ENCODE data around the gene ARHGEF38. TPM values are rescaled to one million over a fixed set of nuclear protein-coding genes. Genes with fewer than 3 reads are reported as not detected.

Gene ARHGEF38
- total RNA-seq, 1 donor from 2014 or later = not detected

DNA sequence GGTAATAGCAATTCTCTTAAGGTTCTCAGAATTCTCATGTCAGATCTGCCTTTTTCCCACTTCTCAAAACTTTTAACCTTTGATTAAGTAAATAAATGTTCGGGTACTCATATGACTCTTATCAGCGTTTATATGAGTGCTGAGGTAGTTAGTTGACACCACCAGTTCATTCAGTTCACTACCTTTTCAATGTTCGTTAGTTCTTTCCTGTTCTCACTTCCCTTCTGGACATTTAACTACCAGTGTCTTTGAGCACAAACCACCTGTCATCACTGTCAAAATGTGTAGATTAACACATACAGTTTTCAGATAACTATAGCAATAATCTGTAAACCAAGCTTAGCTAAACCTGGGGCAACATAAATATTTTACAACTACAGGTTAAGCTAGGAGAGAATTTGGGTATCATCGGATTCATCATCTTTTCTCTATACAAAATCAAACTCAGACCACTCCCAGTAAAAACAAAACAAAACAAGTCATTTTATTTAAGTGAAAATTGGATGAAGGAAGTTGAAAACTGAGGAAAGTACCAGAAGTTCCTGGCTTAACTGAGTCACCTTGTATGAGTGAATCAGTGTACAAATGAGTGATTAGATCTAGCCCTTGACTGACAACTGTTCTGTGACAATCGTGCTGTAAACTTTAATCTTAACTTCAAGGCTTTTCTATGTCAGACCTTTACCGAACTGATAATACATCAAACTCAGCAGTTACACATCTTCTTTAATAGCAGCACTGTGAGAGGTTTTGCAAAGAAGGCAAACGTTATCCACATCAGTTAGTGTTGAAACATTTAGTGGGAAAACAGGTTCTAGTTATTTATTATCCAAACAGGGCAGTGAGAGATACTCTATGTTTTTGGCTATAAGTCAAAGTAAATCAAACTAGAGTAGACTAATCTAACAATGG, 41.9 kb downstream of the ARHGEF38 start:
- no peak overlapping the region for H3K27ac ChIP-seq
- no peak overlapping the region for H3K4me3 ChIP-seq
- H3K4me1 ChIP-seq = no peaks in the 10 kb centered on the region
- TF ChIP-seq CTCF (IDR thresholded peaks at IDR 0.05) = no peak
- DNase-seq (ENCODE audit: low spot score in 2 of 2) = no peak
- H3K9me3 ChIP-seq = no peaks in the 10 kb centered on the region
- H3K36me3 ChIP-seq = no peaks in the 10 kb centered on the region
- intact Hi-C loops (cut with DNase I) = no loop called here
- no peaks in the 10 kb centered on the region for H3K27me3 ChIP-seq

DNA sequence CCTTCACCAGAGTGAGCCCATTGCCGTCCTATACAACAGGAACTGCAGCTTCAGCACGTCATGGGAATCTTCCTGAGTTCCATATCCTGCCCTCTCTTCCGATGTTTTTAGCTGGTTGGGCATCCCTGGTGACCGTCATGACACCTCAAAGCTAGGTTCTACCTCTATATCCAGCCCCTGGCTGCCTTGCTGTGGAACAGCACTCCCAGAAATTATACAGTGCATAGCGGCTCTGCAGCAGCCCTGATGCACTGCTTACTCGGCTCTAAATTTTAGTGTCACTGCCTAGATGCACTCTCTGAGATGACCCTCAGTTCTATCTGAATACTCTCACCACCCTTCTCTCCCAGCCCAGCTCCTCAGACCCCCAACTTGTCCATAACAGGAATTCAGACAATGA, 44.3 kb downstream of the ARHGEF38 start:
- no peaks in the 10 kb centered on the region for H3K27me3 ChIP-seq
- intact Hi-C loops (cut with DNase I) = no loop called here
- H3K36me3 ChIP-seq = no peaks in the 10 kb centered on the region
- DNase-seq (ENCODE audit: low spot score in 2 of 2) = no peak
- TF ChIP-seq CTCF (IDR thresholded peaks at IDR 0.05) = no peak
- H3K27ac ChIP-seq = no peak overlapping the region
- H3K9me3 ChIP-seq = no peaks in the 10 kb centered on the region
- H3K4me3 ChIP-seq = no peak overlapping the region
- H3K4me1 ChIP-seq = no peaks in the 10 kb centered on the region

DNA sequence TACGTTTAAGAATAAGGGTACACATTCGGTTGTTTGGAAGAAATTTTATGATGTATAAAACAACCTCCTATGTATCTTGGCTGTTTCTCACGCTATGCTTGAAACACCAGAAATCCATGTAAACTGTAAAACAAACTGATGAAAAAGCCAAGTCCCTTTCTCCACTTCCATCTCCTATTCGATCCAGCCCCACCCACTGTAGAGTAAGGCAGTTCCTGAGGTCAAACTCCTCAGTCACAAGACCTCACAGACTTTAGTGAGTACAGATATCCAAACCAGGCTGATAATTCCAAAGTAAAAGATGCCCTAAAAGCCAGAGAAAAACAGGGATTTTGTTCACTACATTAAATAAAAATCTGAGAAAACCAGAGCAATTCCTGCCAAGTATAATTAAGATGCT, 45.6 kb downstream of the ARHGEF38 start:
- Histone ChIP-seq H3K36me3 (no peaks in the 10 kb centered on the region), H3K9me3 (no peaks in the 10 kb centered on the region), H3K4me3 (no peak overlapping the region), H3K27ac (no peak overlapping the region), H3K4me1 (no peaks in the 10 kb centered on the region), H3K27me3 (no peaks in the 10 kb centered on the region)
- no peak for DNase-seq (ENCODE audit: low spot score in 2 of 2)
- intact Hi-C loops (cut with DNase I) = no loop called here
- TF ChIP-seq CTCF (IDR thresholded peaks at IDR 0.05) = no peak

DNA sequence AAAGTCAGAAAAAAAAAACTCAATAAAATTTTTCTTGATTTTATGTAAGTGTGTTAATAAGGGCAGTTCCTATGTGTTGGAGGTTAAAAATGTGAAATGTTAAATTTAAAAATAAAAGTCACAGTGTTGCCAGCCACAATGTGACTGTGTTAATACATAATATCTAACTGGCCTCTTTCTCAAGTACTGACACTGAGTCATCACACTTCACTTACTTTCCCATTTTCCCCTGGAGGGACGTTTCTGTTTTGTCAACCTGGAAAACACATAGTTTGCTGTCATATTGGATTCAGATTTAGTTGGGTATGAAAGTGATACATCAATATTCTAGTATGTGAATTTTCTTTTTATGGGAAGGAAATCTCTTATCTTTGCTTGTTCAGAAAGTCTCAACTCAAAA, 46.4 kb downstream of the ARHGEF38 start:
- no peak for DNase-seq (ENCODE audit: low spot score in 2 of 2)
- Histone ChIP-seq H3K9me3 (no peaks in the 10 kb centered on the region), H3K36me3 (no peaks in the 10 kb centered on the region), H3K27me3 (no peaks in the 10 kb centered on the region), H3K4me3 (no peak overlapping the region), H3K4me1 (no peaks in the 10 kb centered on the region), H3K27ac (no peak overlapping the region)
- TF ChIP-seq CTCF (IDR thresholded peaks at IDR 0.05) = no peak
- intact Hi-C loops (cut with DNase I) = no loop called here

GRCh38 chr4:105599482-105599881, 47.1 kb downstream of the ARHGEF38 start:
- intact Hi-C loops (cut with DNase I) = no loop called here
- H3K9me3 ChIP-seq = no peaks in the 10 kb centered on the region
- H3K27ac ChIP-seq = no peak overlapping the region
- DNase-seq (ENCODE audit: low spot score in 2 of 2) = no peak
- H3K36me3 ChIP-seq = no peaks in the 10 kb centered on the region
- H3K4me3 ChIP-seq = no peak overlapping the region
- H3K27me3 ChIP-seq = no peaks in the 10 kb centered on the region
- no peak for TF ChIP-seq CTCF (IDR thresholded peaks at IDR 0.05)
- no peaks in the 10 kb centered on the region for H3K4me1 ChIP-seq

Data from ascending aorta (tissue), 2 donors.